ENCODE results near the gene MBTPS1. TPM values are rescaled to one million over a fixed set of nuclear protein-coding genes. Genes with fewer than 3 reads are reported as not detected.

The MBTPS1 gene
- polyA plus RNA-seq, 2 of the 4 experiments (the other 2 are of a cell fraction): 50.3 to 88.4 TPM

DNA sequence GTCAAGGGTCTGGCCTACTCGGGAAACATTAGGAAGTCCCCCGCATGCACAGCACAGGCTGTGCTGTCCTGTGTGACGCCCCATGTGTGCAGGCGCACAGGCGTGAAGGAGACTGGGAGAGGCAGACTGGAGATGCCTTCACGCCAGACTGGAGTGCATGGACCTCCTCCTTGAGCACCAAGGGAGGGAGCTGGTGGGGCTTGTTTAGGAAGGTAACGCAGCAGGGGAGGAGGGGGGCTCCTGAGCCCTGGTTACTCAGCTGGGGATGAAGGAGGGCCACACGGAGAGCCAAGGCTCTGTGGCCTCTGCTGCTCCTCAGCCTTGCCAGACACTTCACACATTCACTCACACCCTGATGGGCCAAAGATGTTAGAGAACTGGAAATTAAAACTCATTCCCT lies 20.5 kb upstream of the MBTPS1 start:
- no peak for FAIRE-seq
- POLR2A ChIA-PET: no interaction called here

DNA sequence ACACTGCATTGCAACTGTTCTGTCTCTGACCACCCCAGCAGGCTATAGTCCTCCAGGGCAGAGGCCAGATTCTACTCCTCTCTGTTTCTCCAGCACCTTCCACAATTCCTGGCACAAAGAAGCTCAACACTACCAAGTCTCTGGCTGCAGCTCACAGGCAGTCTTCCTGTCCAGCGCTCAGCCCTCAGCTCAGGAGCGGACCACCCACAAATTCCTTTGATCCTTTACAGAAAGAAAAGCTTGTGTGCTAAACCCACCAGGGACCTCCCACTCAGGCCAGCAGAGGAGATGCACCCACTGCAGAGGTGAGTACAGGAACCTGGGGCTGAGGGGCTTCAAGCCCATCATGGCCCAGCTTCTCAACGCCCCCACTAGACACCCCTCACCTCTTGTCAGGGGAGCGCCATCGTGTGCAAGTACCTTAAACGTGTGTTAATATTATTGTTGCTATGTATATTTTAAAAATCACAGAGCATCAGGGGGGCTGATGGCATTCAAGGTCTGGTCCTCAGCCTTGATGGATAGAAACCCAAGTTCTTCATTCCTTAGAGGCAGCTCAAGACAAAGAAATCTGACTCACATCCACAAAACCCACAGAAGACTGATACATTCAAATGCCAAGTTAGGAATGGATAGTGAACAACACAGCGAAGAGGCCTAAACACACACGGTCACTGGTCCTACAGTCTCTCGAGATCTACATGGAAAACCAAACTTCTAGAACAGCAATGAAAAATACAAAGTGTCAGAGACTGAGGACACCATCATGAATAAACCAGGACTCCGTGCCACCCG lies 19.8 kb upstream of the MBTPS1 start:
- Histone ChIP-seq H3K4me3 (no peak overlapping the region), H3K4me2 (no peak overlapping the region), H3K4me1 (no peaks in the 10 kb centered on the region), H3K27ac (no peak overlapping the region), H3K9me3 (no peaks in the 10 kb centered on the region)
- CTCF ChIA-PET: interaction anchor here (1.3 to 1.6 kb wide), 3 partner anchors 51 to 171 kb away, joined by 3 to 6 read pairs (median 4); partner anchors contain the start of gene TAF1C
- no peak for FAIRE-seq
- DNase-seq (ENCODE audit: low read depth in 1 of 2, low spot score in 1 of 2): no peak
- POLR2A ChIA-PET: interaction anchor here (1.4 kb wide), 1 partner anchor 20 kb away, joined by 4 read pairs; the partner anchor contains the start of gene MBTPS1
- ATAC-seq: no peak
- TF ChIP-seq CHD4 (IDR thresholded peaks at IDR 0.05; ENCODE audit: borderline replicate concordance): no peak
- TF ChIP-seq FOSB (CRISPR knock-in tag; IDR thresholded peaks at IDR 0.05): no peak
- no peak for TF ChIP-seq CBX8 (IDR thresholded peaks at IDR 0.05)
- TF ChIP-seq EHF (CRISPR knock-in tag; IDR thresholded peaks at IDR 0.05): no peak
- TF ChIP-seq HOXB13 (CRISPR knock-in tag; IDR thresholded peaks at IDR 0.05; ENCODE audit: low read depth): no peak
- no peak for TF ChIP-seq RNF2 (IDR thresholded peaks at IDR 0.05; ENCODE audit: borderline replicate concordance, low read depth)
- WGBS (ENCODE audit: missing lambda C conversion rate): 87% methylated on average over 11 of the region's 11 CpGs

More for the DNA sequence above, 20.5 kb upstream of the MBTPS1 start:
- CTCF ChIA-PET: interaction anchor here (1.0 to 1.7 kb wide), 4 partner anchors 21 to 72 kb away, joined by 4 to 6 read pairs (median 4); partner anchors contain the start of genes MBTPS1 and TAF1C
- Histone ChIP-seq H3K27ac (no peak overlapping the region), H3K4me1 (no peaks in the 10 kb centered on the region), H3K9me3 (no peaks in the 10 kb centered on the region), H3K4me2 (no peak overlapping the region), H3K4me3 (no peak overlapping the region)
- ATAC-seq (no peak), DNase-seq (ENCODE audit: low read depth in 1 of 2, low spot score in 1 of 2) (no peak)
- 88% methylated on average over 8 of the region's 8 CpGs for whole genome bisulfite sequencing (ENCODE audit: missing lambda C conversion rate)
- TF ChIP-seq RNF2 (IDR thresholded peaks at IDR 0.05; ENCODE audit: borderline replicate concordance, low read depth) (no peak), HOXB5 (CRISPR knock-in tag; IDR thresholded peaks at IDR 0.05) (no peak), GATA3 (IDR thresholded peaks at IDR 0.05; ENCODE audit: borderline replicate concordance) (no peak), CBX8 (IDR thresholded peaks at IDR 0.05) (no peak), NPAS2 (CRISPR knock-in tag; IDR thresholded peaks at IDR 0.05; ENCODE audit: borderline replicate concordance) (no peak), TFCP2L1 (CRISPR knock-in tag; IDR thresholded peaks at IDR 0.05) (no peak), MYC (IDR thresholded peaks at IDR 0.05; ENCODE audit: borderline replicate concordance, low read length) (no peak)
- TF ChIP-seq, protein P1, sequence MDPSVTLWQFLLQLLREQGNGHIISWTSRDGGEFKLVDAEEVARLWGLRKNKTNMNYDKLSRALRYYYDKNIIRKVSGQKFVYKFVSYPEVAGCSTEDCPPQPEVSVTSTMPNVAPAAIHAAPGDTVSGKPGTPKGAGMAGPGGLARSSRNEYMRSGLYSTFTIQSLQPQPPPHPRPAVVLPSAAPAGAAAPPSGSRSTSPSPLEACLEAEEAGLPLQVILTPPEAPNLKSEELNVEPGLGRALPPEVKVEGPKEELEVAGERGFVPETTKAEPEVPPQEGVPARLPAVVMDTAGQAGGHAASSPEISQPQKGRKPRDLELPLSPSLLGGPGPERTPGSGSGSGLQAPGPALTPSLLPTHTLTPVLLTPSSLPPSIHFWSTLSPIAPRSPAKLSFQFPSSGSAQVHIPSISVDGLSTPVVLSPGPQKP (IDR thresholded peaks at IDR 0.05; ENCODE audit: low read depth, low read length): no peak
- TF ChIP-seq, protein P2, sequence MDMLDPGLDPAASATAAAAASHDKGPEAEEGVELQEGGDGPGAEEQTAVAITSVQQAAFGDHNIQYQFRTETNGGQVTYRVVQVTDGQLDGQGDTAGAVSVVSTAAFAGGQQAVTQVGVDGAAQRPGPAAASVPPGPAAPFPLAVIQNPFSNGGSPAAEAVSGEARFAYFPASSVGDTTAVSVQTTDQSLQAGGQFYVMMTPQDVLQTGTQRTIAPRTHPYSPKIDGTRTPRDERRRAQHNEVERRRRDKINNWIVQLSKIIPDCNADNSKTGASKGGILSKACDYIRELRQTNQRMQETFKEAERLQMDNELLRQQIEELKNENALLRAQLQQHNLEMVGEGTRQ (IDR thresholded peaks at IDR 0.05): no peak
- TF ChIP-seq, protein P3, sequence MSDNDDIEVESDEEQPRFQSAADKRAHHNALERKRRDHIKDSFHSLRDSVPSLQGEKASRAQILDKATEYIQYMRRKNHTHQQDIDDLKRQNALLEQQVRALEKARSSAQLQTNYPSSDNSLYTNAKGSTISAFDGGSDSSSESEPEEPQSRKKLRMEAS (IDR thresholded peaks at IDR 0.05): no peak
- TF ChIP-seq, protein P4, sequence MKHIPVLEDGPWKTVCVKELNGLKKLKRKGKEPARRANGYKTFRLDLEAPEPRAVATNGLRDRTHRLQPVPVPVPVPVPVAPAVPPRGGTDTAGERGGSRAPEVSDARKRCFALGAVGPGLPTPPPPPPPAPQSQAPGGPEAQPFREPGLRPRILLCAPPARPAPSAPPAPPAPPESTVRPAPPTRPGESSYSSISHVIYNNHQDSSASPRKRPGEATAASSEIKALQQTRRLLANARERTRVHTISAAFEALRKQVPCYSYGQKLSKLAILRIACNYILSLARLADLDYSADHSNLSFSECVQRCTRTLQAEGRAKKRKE (CRISPR knock-in tag; IDR thresholded peaks at IDR 0.05; ENCODE audit: low read depth): no peak

DNA sequence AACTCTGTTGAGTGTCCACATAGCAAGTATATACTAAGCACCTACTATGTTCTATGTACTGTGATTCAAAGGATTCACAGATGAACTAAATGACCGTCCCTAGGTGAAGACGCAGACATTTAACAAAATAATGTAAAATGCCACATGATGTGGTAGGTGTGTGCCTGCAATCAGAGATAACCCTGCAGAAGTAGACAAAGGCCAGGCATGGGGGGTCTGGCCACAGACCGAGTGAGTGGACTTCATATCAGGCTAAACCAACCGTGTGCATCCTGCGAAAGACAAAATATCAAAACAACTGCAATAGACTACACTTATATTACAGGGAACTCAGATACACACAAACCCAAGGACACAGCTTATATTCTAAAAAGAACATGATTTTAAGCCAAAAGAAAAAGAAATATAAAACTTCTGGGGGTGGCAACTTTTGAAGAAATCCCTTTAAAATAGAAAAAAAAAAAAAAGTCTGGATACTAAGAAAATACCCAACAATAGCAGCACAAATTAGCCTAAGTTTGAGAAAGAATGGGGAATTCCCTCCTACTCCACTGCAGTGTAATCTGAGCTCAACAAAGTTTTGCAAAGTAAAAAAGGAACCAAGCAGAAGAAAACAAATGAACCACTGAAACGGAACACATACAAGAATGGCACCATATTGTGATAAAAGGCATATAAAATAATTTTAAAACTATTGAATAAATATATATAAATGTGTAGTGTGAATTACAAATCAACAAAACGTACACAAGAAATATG lies 16.0 kb upstream of the MBTPS1 start:
- DNase-seq (ENCODE audit: low read depth in 1 of 2, low spot score in 1 of 2) (no peak), FAIRE-seq (no peak), ATAC-seq (no peak)
- Histone ChIP-seq H3K9me3 (no peaks in the 10 kb centered on the region), H3K4me2 (no peak overlapping the region), H3K4me1 (no peaks in the 10 kb centered on the region), H3K4me3 (no peak overlapping the region), H3K27ac (no peak overlapping the region)
- ChIA-PET POLR2A (interaction anchor here (1.6 kb wide), 1 partner anchor 16 kb away, joined by 5 read pairs; the partner anchor contains the start of gene MBTPS1), CTCF (interaction anchor here (1.2 to 1.3 kb wide), 2 partner anchors 13 to 43 kb away, joined by 3 read pairs; partner anchors contain the start of genes DNAAF1 and HSDL1)
- WGBS (ENCODE audit: missing lambda C conversion rate): 84% methylated on average over 7 of the region's 7 CpGs
- TF ChIP-seq ESRRA (IDR thresholded peaks at IDR 0.05; ENCODE audit: borderline replicate concordance, low read length): no peak
- TF ChIP-seq ZC3H11A (IDR thresholded peaks at IDR 0.05): no peak
